ENCODE measurements around the gene C11orf65. TPM values are rescaled to one million over a fixed set of nuclear protein-coding genes. Genes with fewer than 3 reads are reported as not detected.
"Not testable (repeated sequence)": the region's sequence is repeated elsewhere in the genome, so short reads cannot be mapped to it uniquely, and the experiment has no call there.

The C11orf65 gene
- total RNA-seq, 1 donor from 2014 or later: 0.35 TPM

DNA sequence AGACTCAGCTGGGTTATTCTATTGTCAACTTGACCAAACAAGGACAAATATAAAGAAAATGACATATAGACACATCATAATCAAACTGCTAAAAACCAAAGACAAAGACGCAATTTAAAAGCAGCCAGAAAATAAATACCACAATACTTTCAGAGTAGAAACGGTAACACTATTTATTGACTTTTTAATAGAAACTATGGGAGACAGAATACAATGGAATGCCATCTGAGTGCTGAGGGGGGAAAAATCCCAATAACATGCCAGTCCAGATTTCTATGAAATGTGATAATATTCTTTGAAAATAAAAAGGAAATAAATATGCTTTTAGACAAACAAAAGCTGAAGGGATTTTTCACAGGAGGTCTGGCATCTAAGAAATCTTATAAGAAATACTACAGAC, 30.7 kb downstream of the C11orf65 start:
- no peak overlapping the region for H3K4me3 Mint-ChIP-seq (ENCODE audit: unreplicated experiment)
- no peak overlapping the region for H3K27ac Mint-ChIP-seq (ENCODE audit: unreplicated experiment)
- H3K4me1 Mint-ChIP-seq (ENCODE audit: unreplicated experiment): no peaks in the 10 kb centered on the region
- no peak for DNase-seq (ENCODE audit: extremely low spot score, unreplicated experiment)
- no peaks in the 10 kb centered on the region for H3K36me3 Mint-ChIP-seq (ENCODE audit: unreplicated experiment)
- no peaks in the 10 kb centered on the region for H3K27me3 Mint-ChIP-seq (ENCODE audit: unreplicated experiment)
- peaks cover 24% of the 10 kb centered on the region for H3K9me3 Mint-ChIP-seq (ENCODE audit: unreplicated experiment)
- TF ChIP-seq, protein P1, sequence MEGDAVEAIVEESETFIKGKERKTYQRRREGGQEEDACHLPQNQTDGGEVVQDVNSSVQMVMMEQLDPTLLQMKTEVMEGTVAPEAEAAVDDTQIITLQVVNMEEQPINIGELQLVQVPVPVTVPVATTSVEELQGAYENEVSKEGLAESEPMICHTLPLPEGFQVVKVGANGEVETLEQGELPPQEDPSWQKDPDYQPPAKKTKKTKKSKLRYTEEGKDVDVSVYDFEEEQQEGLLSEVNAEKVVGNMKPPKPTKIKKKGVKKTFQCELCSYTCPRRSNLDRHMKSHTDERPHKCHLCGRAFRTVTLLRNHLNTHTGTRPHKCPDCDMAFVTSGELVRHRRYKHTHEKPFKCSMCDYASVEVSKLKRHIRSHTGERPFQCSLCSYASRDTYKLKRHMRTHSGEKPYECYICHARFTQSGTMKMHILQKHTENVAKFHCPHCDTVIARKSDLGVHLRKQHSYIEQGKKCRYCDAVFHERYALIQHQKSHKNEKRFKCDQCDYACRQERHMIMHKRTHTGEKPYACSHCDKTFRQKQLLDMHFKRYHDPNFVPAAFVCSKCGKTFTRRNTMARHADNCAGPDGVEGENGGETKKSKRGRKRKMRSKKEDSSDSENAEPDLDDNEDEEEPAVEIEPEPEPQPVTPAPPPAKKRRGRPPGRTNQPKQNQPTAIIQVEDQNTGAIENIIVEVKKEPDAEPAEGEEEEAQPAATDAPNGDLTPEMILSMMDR (IDR thresholded peaks at IDR 0.05): no peak

DNA sequence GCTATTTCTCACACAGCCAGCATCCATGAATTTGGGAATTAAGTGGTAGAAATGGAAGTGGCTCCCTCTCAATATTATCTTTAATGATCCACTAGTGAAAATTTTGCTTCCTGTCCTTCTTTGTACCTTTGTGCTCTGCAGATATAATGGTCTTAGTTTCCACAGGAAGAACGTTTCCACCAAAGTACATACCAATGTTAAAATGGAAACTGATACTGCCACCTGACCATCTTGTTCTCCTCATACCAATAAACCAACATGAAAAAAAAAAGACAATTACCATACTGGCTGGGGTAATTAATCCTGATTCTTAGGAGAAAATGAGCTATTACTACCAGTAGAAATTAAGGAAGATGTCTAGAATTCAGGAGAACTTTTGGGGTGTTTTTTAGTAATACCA, 32.3 kb downstream of the C11orf65 start:
- H3K27ac Mint-ChIP-seq (ENCODE audit: unreplicated experiment): no peak overlapping the region
- no peak for DNase-seq (ENCODE audit: extremely low spot score, unreplicated experiment)
- TF ChIP-seq, protein P1 (IDR thresholded peaks at IDR 0.05): no peak
- H3K27me3 Mint-ChIP-seq (ENCODE audit: unreplicated experiment): no peaks in the 10 kb centered on the region
- H3K4me3 Mint-ChIP-seq (ENCODE audit: unreplicated experiment): no peak overlapping the region
- H3K36me3 Mint-ChIP-seq (ENCODE audit: unreplicated experiment): no peaks in the 10 kb centered on the region
- no peaks in the 10 kb centered on the region for H3K4me1 Mint-ChIP-seq (ENCODE audit: unreplicated experiment)
- peaks cover 22% of the 10 kb centered on the region for H3K9me3 Mint-ChIP-seq (ENCODE audit: unreplicated experiment)

DNA sequence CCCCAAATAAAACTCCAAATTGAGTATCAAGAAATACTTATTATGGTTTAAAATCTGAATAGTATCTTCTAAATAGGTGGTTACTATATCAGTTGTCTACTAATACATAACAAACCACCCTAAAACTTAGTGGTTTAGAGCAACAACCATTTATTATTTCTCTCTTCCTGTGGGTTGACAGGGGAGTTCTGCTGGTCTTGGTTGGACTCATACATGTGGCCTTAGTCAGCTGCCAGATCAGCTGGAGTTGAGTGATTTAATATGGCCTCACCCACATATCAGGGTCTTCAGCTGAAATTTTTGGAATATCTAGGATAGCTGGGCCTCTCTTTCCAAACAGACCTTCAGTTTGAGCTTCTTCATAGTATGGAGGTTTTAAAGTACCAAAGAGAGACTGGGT, 34.5 kb downstream of the C11orf65 start:
- TF ChIP-seq, protein P1 (IDR thresholded peaks at IDR 0.05): no peak
- Mint-ChIP-seq H3K36me3 (ENCODE audit: unreplicated experiment) (no peaks in the 10 kb centered on the region), H3K4me1 (ENCODE audit: unreplicated experiment) (no peaks in the 10 kb centered on the region), H3K4me3 (ENCODE audit: unreplicated experiment) (no peak overlapping the region), H3K27me3 (ENCODE audit: unreplicated experiment) (no peaks in the 10 kb centered on the region), H3K27ac (ENCODE audit: unreplicated experiment) (no peak overlapping the region), H3K9me3 (ENCODE audit: unreplicated experiment) (peaks cover 26% of the 10 kb centered on the region)
- DNase-seq (ENCODE audit: extremely low spot score, unreplicated experiment): no peak

DNA sequence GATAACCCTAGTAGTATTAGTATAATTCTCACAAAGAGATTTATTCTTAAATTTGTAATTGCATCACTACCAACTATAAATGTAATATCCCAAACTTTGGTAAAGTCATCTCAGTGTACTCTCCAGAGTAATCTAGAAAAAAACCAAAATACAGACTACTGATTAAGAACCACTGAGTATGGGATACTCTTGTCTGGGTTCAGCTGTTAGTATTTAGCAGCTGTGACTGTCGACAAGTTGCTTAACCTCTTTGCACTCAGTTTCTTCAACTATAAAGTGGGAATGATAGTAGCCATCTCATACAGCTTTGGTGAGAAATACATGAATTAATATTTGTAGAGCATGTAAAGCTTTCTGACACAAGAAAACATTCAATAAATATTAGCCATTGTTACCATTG, 35.3 kb downstream of the C11orf65 start:
- Mint-ChIP-seq H3K27me3 (ENCODE audit: unreplicated experiment) (no peaks in the 10 kb centered on the region), H3K9me3 (ENCODE audit: unreplicated experiment) (peaks cover 24% of the 10 kb centered on the region), H3K4me3 (ENCODE audit: unreplicated experiment) (no peak overlapping the region), H3K4me1 (ENCODE audit: unreplicated experiment) (no peaks in the 10 kb centered on the region), H3K27ac (ENCODE audit: unreplicated experiment) (no peak overlapping the region), H3K36me3 (ENCODE audit: unreplicated experiment) (no peaks in the 10 kb centered on the region)
- no peak for DNase-seq (ENCODE audit: extremely low spot score, unreplicated experiment)
- TF ChIP-seq, protein P1 (IDR thresholded peaks at IDR 0.05): no peak

DNA sequence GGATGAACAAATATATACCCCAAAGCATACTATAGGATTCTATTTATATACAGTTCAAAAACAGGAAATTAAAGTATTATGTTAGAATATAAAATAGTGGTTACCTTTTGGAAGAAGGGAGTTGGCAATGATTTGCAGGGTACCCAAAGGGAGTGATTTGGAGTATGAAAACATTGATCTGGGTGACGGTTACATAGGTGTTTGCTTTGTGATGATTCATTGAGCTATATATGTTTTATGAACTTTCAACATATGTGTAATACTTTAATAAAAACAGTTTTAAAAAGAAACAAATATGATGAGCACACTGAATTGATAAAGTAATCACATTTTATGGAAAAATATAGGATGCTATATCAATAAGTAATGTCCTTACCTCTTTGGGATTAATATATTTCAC, 36.0 kb downstream of the C11orf65 start:
- no peak for DNase-seq (ENCODE audit: extremely low spot score, unreplicated experiment)
- Mint-ChIP-seq H3K27ac (ENCODE audit: unreplicated experiment) (no peak overlapping the region), H3K4me1 (ENCODE audit: unreplicated experiment) (no peaks in the 10 kb centered on the region), H3K36me3 (ENCODE audit: unreplicated experiment) (no peaks in the 10 kb centered on the region), H3K9me3 (ENCODE audit: unreplicated experiment) (peaks cover 21% of the 10 kb centered on the region), H3K4me3 (ENCODE audit: unreplicated experiment) (no peak overlapping the region), H3K27me3 (ENCODE audit: unreplicated experiment) (no peaks in the 10 kb centered on the region)
- TF ChIP-seq, protein P1 (IDR thresholded peaks at IDR 0.05): no peak

DNA sequence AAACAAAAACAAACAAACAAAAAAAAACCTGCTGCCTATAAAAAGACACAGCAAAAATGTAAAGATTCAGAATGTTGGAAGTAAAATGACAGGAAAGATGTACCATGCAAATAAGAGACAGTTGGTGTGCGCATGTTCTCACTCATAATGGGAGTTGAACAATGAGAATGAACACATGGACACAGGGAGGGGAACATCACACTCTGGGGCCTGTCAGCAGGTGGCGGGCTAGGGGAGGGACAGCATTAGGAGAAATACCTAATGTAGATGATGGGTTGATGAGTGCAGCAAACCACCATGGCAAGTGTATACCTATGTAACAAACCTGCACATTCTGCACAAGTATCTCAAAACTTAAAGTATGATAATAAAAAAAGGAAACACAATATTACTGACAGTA, 49.8 kb downstream of the C11orf65 start:
- H3K27me3 Mint-ChIP-seq (ENCODE audit: unreplicated experiment); DNase-seq (ENCODE audit: extremely low spot score, unreplicated experiment); H3K9me3 Mint-ChIP-seq (ENCODE audit: unreplicated experiment); H3K27ac Mint-ChIP-seq (ENCODE audit: unreplicated experiment); H3K36me3 Mint-ChIP-seq (ENCODE audit: unreplicated experiment); H3K4me3 Mint-ChIP-seq (ENCODE audit: unreplicated experiment); H3K4me1 Mint-ChIP-seq (ENCODE audit: unreplicated experiment): not testable (repeated sequence)

Data from osteocyte (in vitro differentiated cells).